PC-9 (cell line): ENCODE measurements around the gene ERBB4.

Experiments used
- EZH2 ChIP-seq: fragments of 200-600 bp; sonication (generic); IDR thresholded peaks from 2 replicates; pipeline ENCODE4 v1.8.0; 2017; ENCODE audit warnings: antibody characterized with exemption, low read depth
- TF ChIP-seq, protein P1 (sequence below): fragments of 200-600 bp; sonication (generic); conservative IDR thresholded peaks from 2 replicates; pipeline ENCODE4 v1.6.1; 2017; ENCODE audit warnings: mixed run types, antibody characterized with exemption, mild to moderate bottlenecking, moderate library complexity

- TF ChIP-seq EZH2 = no peak
- TF ChIP-seq, protein P1, sequence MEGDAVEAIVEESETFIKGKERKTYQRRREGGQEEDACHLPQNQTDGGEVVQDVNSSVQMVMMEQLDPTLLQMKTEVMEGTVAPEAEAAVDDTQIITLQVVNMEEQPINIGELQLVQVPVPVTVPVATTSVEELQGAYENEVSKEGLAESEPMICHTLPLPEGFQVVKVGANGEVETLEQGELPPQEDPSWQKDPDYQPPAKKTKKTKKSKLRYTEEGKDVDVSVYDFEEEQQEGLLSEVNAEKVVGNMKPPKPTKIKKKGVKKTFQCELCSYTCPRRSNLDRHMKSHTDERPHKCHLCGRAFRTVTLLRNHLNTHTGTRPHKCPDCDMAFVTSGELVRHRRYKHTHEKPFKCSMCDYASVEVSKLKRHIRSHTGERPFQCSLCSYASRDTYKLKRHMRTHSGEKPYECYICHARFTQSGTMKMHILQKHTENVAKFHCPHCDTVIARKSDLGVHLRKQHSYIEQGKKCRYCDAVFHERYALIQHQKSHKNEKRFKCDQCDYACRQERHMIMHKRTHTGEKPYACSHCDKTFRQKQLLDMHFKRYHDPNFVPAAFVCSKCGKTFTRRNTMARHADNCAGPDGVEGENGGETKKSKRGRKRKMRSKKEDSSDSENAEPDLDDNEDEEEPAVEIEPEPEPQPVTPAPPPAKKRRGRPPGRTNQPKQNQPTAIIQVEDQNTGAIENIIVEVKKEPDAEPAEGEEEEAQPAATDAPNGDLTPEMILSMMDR = no peak
Measured at GRCh38 chr2:212124598-212124997, 414.0 kb downstream of the ERBB4 start.
